ENCODE data around the gene TMF1.
A peak's percentile ranks its signal among the peaks of the same experiment; 100 is the strongest.

TMF1 gene

DNA sequence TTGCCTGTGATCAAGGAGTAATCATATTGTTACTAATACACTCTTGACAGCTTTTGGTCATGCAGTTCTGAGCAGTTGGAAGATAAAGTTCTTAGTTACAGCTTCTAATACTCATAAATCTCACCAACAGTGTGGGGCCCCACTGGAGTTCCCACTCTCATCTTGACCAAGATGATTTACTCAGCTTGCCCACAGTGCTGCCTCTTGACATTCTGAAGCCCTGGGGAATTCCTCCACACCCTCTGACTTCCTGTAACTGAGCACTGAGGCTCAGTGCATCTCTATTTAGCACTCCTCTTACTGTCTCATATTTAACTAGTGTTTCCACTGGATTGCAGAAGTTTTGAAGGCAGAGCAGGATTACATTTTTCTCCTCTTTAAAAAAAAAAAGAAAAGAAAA is 30.7 kb upstream of the TMF1 start:
- no peaks in the 10 kb centered on the region for H3K36me3 ChIP-seq (ENCODE audit: insufficient read depth, low read length)
- no peak for DNase-seq (ENCODE audit: low read depth, low spot score)
- H3K9me3 ChIP-seq (ENCODE audit: low read depth, low read length), result no peaks in the 10 kb centered on the region
- no peak for TF ChIP-seq EZH2 (IDR thresholded peaks at IDR 0.05)
- TF ChIP-seq FOXP2 (optimal IDR thresholded peaks at IDR 0.05; ENCODE audit: control extremely low read depth, extremely low read length, insufficient read depth), result no peak
- no peak for TF ChIP-seq POLR2AphosphoS5 (IDR thresholded peaks at IDR 0.05; ENCODE audit: borderline replicate concordance, low read depth, low read length)
- no peak overlapping the region for H3K9ac ChIP-seq (ENCODE audit: insufficient read length)
- no peak overlapping the region for H3K27ac ChIP-seq
- H3K4me3 ChIP-seq, result peak overlapping the region; percentile 12; the same call in 1 of the 2 replicates

DNA sequence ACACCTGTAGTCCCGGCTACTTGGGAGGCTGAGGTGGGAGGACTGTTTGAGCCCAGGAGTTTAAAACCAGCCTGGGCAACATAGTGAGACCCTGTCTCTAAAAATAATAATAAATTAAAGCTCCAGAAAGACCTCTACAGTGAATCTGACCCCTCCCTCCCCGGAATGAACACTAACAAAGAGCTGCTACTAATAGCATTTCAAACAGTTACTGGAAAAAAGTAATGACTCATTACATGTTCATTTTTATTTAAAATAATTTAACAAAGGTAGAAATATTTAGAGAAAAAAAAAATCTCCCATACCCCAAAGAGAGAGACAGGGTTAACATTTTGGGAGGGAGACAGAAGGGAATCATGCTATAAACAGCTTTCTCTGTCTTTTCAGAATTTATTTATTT is 30.2 kb upstream of the TMF1 start:
- H3K27ac ChIP-seq, result no peak overlapping the region
- H3K4me3 ChIP-seq, result no peak overlapping the region; the same call in 1 of the 2 replicates
- DNase-seq (ENCODE audit: low read depth, low spot score), result no peak
- H3K36me3 ChIP-seq (ENCODE audit: insufficient read depth, low read length), result no peaks in the 10 kb centered on the region
- no peaks in the 10 kb centered on the region for H3K9me3 ChIP-seq (ENCODE audit: low read depth, low read length)
- no peak overlapping the region for H3K9ac ChIP-seq (ENCODE audit: insufficient read length)
- no peak for TF ChIP-seq FOXP2 (optimal IDR thresholded peaks at IDR 0.05; ENCODE audit: control extremely low read depth, extremely low read length, insufficient read depth)
- no peak for TF ChIP-seq EZH2 (IDR thresholded peaks at IDR 0.05)
- TF ChIP-seq POLR2AphosphoS5 (IDR thresholded peaks at IDR 0.05; ENCODE audit: borderline replicate concordance, low read depth, low read length), result no peak

DNA sequence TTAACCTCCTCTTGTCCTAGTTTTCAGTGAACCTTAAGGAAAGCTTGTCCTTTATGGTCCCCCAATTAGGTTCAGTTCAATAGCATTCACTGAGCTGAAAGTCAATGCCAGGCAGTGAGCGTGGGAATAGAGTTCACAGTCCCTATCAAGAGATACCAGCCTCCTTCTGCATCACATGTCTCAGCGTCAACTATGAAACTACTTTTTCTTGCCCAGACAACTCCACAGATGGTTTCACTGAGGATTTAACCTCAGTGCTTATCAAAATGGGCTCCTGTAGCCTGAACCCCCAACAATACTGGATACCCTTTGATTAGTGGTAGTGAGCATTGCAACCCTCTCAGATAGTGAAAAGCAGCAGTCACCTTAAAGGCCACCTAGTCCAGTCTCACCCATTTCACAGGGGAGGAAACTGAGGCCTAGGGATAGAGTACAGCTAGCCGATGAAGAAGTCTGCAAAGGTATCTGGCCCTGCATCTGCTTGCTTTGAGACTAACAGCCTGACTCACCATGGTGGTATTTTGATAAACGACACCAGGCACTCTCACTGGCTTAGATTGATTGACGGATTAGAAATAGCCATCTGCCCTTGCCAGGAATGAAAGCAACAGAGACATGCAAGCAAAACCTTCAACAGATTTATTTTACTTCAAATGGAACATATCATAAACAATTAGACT is 29.6 kb upstream of the TMF1 start:
- Histone ChIP-seq H3K9ac (ENCODE audit: insufficient read length) (no peak overlapping the region), H3K36me3 (ENCODE audit: insufficient read depth, low read length) (no peaks in the 10 kb centered on the region), H3K9me3 (ENCODE audit: low read depth, low read length) (no peaks in the 10 kb centered on the region), H3K4me3 (no peak overlapping the region), H3K27ac (no peak overlapping the region)
- TF ChIP-seq POLR2AphosphoS5 (IDR thresholded peaks at IDR 0.05; ENCODE audit: borderline replicate concordance, low read depth, low read length) (no peak), FOXP2 (optimal IDR thresholded peaks at IDR 0.05; ENCODE audit: control extremely low read depth, extremely low read length, insufficient read depth) (no peak), EZH2 (IDR thresholded peaks at IDR 0.05) (no peak)
- DNase-seq (ENCODE audit: low read depth, low spot score), result no peak

DNA sequence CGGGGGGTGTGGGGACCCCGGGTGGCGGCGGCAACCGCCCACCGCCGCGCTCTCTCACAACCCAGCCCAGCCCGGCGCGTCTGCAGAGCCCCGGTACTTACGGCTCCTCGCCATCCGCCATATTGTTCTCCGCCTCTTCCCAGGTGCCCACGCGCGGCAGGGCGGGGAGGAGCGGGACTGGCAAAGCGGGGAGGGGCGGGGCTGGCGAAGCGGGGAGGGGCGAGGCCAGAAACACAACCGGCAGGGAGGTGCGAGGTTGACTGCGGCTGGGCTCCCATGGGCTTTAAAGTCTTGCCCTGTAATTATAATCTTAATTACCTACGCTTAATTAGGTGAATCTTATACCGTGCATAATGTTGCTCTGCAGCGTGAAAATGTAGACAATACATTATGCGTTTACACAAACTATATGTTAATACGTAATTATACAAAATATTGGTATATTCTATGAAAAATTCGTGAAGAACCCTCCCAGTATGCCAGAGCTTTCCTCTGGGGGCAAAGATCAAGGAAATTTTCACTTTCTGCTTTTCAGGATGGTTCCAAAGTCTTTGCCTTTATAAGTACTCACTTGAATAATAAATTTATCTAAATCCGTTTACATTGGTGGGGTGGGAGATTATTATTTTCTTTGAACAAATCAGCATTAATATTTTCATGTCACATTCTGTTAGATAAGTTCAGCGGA is 28.2 kb upstream of the TMF1 start, which contains the start of gene UBA3:
TSS of gene UBA3 (minus strand) at position 133 of the 688 bp plus-strand sequence. CDS start at position 121, 12 bp downstream.
- Histone ChIP-seq H3K27ac (no peak within 1 kb of the TSS), H3K9me3 (ENCODE audit: low read depth, low read length) (no peaks in the 10 kb centered on the region), H3K9ac (ENCODE audit: insufficient read length) (peak within 1 kb of the TSS; percentile 85), H3K4me3 (peak within 1 kb of the TSS; percentile 82), H3K36me3 (ENCODE audit: insufficient read depth, low read length) (no peaks in the 10 kb centered on the region)
- DNase-seq (ENCODE audit: low read depth, low spot score), result no peak
- TF ChIP-seq POLR2AphosphoS5 (IDR thresholded peaks at IDR 0.05; ENCODE audit: borderline replicate concordance, low read depth, low read length), result peak; percentile 80
- TF ChIP-seq FOXP2 (optimal IDR thresholded peaks at IDR 0.05; ENCODE audit: control extremely low read depth, extremely low read length, insufficient read depth), result no peak
- no peak for TF ChIP-seq EZH2 (IDR thresholded peaks at IDR 0.05)

DNA sequence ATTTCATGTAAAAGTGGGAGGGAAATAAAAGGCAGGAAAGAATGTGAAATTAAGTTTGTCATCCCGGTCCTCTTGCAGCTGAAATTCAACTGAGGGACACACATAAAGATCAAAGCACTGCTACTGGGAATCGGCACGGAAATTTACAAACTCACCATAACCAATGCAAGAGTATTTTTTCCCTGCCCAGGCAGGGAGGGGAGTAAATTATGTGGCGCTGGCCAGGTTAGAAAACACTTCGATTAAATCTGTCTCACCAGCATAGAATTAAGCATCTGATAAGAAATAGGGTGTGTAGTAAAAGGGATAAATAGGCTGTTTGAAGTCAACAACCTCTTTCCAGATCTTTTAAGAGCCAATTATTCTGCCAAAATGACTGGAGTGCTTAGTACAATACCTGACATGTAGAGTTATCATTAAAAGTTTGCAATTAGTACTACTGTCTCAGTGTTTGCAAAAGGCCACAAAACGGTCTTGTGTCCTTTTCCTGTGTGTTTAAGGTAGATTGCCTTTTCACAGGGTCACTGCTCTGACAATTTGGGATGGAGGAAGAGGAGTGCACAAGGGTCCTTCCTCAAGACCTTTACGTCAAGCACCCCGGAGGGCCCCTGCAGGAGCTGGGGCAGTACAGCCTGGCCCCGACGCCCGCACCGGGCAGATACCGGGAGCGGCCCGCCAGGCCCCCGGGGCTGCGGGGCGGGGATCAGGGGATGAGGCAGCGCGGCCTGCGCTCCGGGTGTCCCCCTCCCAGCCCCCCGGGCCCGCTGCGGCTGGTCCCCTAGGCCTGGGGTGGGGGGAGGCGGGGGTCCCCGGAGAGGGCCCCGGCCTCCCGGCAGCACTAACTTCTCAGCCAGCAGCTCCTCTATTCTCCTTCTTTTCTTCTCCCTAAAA is 27.4 kb upstream of the TMF1 start:
- no peaks in the 10 kb centered on the region for H3K36me3 ChIP-seq (ENCODE audit: insufficient read depth, low read length)
- no peaks in the 10 kb centered on the region for H3K9me3 ChIP-seq (ENCODE audit: low read depth, low read length)
- TF ChIP-seq FOXP2 (optimal IDR thresholded peaks at IDR 0.05; ENCODE audit: control extremely low read depth, extremely low read length, insufficient read depth) (no peak), EZH2 (IDR thresholded peaks at IDR 0.05) (no peak), POLR2AphosphoS5 (IDR thresholded peaks at IDR 0.05; ENCODE audit: borderline replicate concordance, low read depth, low read length) (no peak)
- no peak for DNase-seq (ENCODE audit: low read depth, low spot score)
- peak overlapping the region; percentile 82 for H3K4me3 ChIP-seq
- H3K9ac ChIP-seq (ENCODE audit: insufficient read length), result peak overlapping the region; percentile 85
- H3K27ac ChIP-seq, result no peak overlapping the region

DNA sequence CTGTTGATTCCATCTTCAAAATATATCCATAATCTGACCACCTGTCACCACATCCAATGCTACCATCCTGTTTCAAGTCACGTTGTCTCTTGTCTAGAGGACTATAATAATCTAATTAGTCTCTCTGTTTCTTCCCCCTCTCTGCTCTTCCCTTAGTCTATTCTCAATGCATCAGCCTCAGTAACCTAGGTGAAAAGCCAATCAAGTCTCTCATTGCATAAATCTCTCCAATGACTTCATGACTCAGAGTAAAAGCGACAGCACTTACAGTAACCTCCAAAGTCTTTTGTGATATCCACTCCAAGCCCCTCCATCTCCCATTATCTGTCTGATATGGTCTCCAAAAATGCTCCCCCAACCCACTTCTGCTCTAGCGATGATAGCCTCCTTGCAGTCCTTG is 20.8 kb upstream of the TMF1 start:
- Histone ChIP-seq H3K27ac (no peak overlapping the region), H3K9me3 (ENCODE audit: low read depth, low read length) (no peaks in the 10 kb centered on the region), H3K9ac (ENCODE audit: insufficient read length) (no peak overlapping the region), H3K4me3 (no peak overlapping the region), H3K36me3 (ENCODE audit: insufficient read depth, low read length) (no peaks in the 10 kb centered on the region)
- no peak for TF ChIP-seq EZH2 (IDR thresholded peaks at IDR 0.05)
- TF ChIP-seq POLR2AphosphoS5 (IDR thresholded peaks at IDR 0.05; ENCODE audit: borderline replicate concordance, low read depth, low read length), result no peak
- no peak for TF ChIP-seq FOXP2 (optimal IDR thresholded peaks at IDR 0.05; ENCODE audit: control extremely low read depth, extremely low read length, insufficient read depth)
- no peak for DNase-seq (ENCODE audit: low read depth, low spot score)

DNA sequence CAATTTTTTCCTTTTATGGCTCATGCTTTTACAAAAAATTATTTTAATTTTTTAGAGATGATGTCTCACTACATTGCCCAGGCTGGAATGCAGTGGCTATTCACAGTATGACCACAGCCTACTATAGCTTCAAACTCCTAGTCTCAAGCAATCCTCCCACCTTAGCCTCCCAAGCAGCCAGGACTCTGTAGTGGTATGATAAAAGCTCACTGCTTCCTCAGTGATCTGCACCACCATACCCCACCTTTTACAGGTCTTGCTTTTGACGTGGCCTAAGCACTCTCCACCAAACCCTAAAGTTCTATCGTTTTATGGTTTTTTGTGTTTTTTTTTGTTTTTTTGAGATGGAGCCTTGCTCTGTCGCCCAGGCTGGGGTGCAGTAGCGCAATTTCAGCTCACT is 14.0 kb upstream of the TMF1 start:
- H3K36me3 ChIP-seq (ENCODE audit: insufficient read depth, low read length), result peaks cover 17% of the 10 kb centered on the region
- no peak overlapping the region for H3K9ac ChIP-seq (ENCODE audit: insufficient read length)
- no peak overlapping the region for H3K4me3 ChIP-seq
- no peak for DNase-seq (ENCODE audit: low read depth, low spot score)
- TF ChIP-seq FOXP2 (optimal IDR thresholded peaks at IDR 0.05; ENCODE audit: control extremely low read depth, extremely low read length, insufficient read depth) (no peak), POLR2AphosphoS5 (IDR thresholded peaks at IDR 0.05; ENCODE audit: borderline replicate concordance, low read depth, low read length) (no peak), EZH2 (IDR thresholded peaks at IDR 0.05) (no peak)
- no peak overlapping the region for H3K27ac ChIP-seq
- H3K9me3 ChIP-seq (ENCODE audit: low read depth, low read length), result no peaks in the 10 kb centered on the region

Data from SK-N-MC (cell line).